T1000 (cell line): ENCODE results near the gene JARID2.

Source experiments
- DNase-seq: peaks from one replicate; lab custom pipeline; 2025; ENCODE audit warnings: mixed read lengths; lab: John Stamatoyannopoulos, UW

Gene JARID2

GRCh38 chr6:15245361-15246216, at the start of gene JARID2:
Gene JARID2, plus strand, starts transcription at chr6:15246069. Its CDS starts 471 bp downstream, at chr6:15246540.
- peak; percentile 93 for DNase-seq

- no peak for DNase-seq
Measured at GRCh38 chr6:15200087-15200486, 45.8 kb upstream of the JARID2 start.

GRCh38 chr6:15205321-15205720, 40.5 kb upstream of the JARID2 start:
- no peak for DNase-seq

GRCh38 chr6:15206887-15207286, 39.0 kb upstream of the JARID2 start:
- DNase-seq: no peak

GRCh38 chr6:15207923-15208322, 37.9 kb upstream of the JARID2 start:
- DNase-seq: no peak

GRCh38 chr6:15213838-15214400, 31.9 kb upstream of the JARID2 start:
- no peak for DNase-seq

- DNase-seq: no peak
Measured at GRCh38 chr6:15218401-15218800, 27.5 kb upstream of the JARID2 start.

GRCh38 chr6:15220062-15220461, 25.8 kb upstream of the JARID2 start:
- no peak for DNase-seq

- DNase-seq: no peak
Measured at GRCh38 chr6:15227827-15228318, 18.0 kb upstream of the JARID2 start.

- no peak for DNase-seq
Measured at GRCh38 chr6:15230827-15231226, 15.0 kb upstream of the JARID2 start.

GRCh38 chr6:15232836-15233510, 12.9 kb upstream of the JARID2 start:
- no peak for DNase-seq

- DNase-seq: no peak
Measured at GRCh38 chr6:15234068-15234758, 11.7 kb upstream of the JARID2 start.

- no peak for DNase-seq
Measured at GRCh38 chr6:15239616-15240364, 6.1 kb upstream of the JARID2 start.

- DNase-seq: no peak
Measured at GRCh38 chr6:15242503-15242902, 3.4 kb upstream of the JARID2 start.

- DNase-seq: no peak
Measured at GRCh38 chr6:15242937-15243614, 2.8 kb upstream of the JARID2 start.

- no peak for DNase-seq
Measured at GRCh38 chr6:15243910-15244619, 1.8 kb upstream of the JARID2 start.

GRCh38 chr6:15244620-15245360, 1.1 kb upstream of the JARID2 start:
- DNase-seq: peak; percentile 63

- no peak for DNase-seq
Measured at GRCh38 chr6:15246217-15246665, 372 bp downstream of the JARID2 start.
